DMS53 (cell line): ENCODE data around the gene LSP1.
A peak's percentile ranks its signal among the peaks of the same experiment; 100 is the strongest.
"Not testable (repeated sequence)": the region's sequence is repeated elsewhere in the genome, so short reads cannot be mapped to it uniquely, and the experiment has no call there.

Source experiments
- DNase-seq: peaks from one replicate; lab custom pipeline; 2025; lab: John Stamatoyannopoulos, UW

Gene LSP1

GRCh38 chr11:1928891-1929541 lies 76.1 kb downstream of the LSP1 start:
- no peak for DNase-seq

- no peak for DNase-seq
Measured at GRCh38 chr11:1929621-1930461, 77.0 kb downstream of the LSP1 start.

GRCh38 chr11:1930462-1930830 lies 77.6 kb downstream of the LSP1 start:
- DNase-seq: no peak

- DNase-seq: no peak
Measured at GRCh38 chr11:1931341-1932104, 78.6 kb downstream of the LSP1 start.

GRCh38 chr11:1932105-1932480 lies 79.2 kb downstream of the LSP1 start:
- no peak for DNase-seq

- no peak for DNase-seq
Measured at GRCh38 chr11:1932681-1933080, 79.8 kb downstream of the LSP1 start.

GRCh38 chr11:1933416-1934334 lies 80.8 kb downstream of the LSP1 start:
- no peak for DNase-seq

- no peak for DNase-seq
Measured at GRCh38 chr11:1934335-1935155, 81.7 kb downstream of the LSP1 start.

- DNase-seq: no peak
Measured at GRCh38 chr11:1935156-1936071, 82.5 kb downstream of the LSP1 start.

- DNase-seq: no peak
Measured at GRCh38 chr11:1936072-1936780, 83.3 kb downstream of the LSP1 start.

GRCh38 chr11:1936781-1937615 lies 84.1 kb downstream of the LSP1 start:
- peak; percentile 40 for DNase-seq

GRCh38 chr11:1937616-1938342 lies 84.9 kb downstream of the LSP1 start:
- DNase-seq: no peak

GRCh38 chr11:1938343-1939005 lies 85.6 kb downstream of the LSP1 start:
- DNase-seq: no peak

GRCh38 chr11:1939006-1939625 lies 86.2 kb downstream of the LSP1 start:
- DNase-seq: peak; percentile 40

GRCh38 chr11:1939788-1940187 lies 86.9 kb downstream of the LSP1 start:
- not testable (repeated sequence) for DNase-seq
